ENCODE results near the gene AP1M1.
"Not testable (repeated sequence)": the region's sequence is repeated elsewhere in the genome, so short reads cannot be mapped to it uniquely, and the experiment has no call there.

AP1M1 gene

GRCh38 chr19:16197622-16198369, at the start of gene AP1M1:
TSS of gene AP1M1 (plus strand) at chr19:16197911. CDS start at chr19:16198027, 116 bp downstream.
- DNase-seq (ENCODE audit: low spot score): peak; percentile 99

- no peak for DNase-seq (ENCODE audit: low spot score)
These were observed 49.1 kb upstream of the AP1M1 start for GRCh38 chr19:16148443-16149229.

GRCh38 chr19:16153582-16154336, 44.0 kb upstream of the AP1M1 start:
- no peak for DNase-seq (ENCODE audit: low spot score)

- DNase-seq (ENCODE audit: low spot score): no peak
These were observed 43.2 kb upstream of the AP1M1 start for GRCh38 chr19:16154557-16154956.

GRCh38 chr19:16155128-16155527, 42.6 kb upstream of the AP1M1 start:
- no peak for DNase-seq (ENCODE audit: low spot score)

- DNase-seq (ENCODE audit: low spot score): no peak
These were observed 40.8 kb upstream of the AP1M1 start for GRCh38 chr19:16156904-16157303.

- DNase-seq (ENCODE audit: low spot score): no peak
These were observed 40.1 kb upstream of the AP1M1 start for GRCh38 chr19:16157601-16158000.

GRCh38 chr19:16159655-16160054, 38.1 kb upstream of the AP1M1 start:
- no peak for DNase-seq (ENCODE audit: low spot score)

GRCh38 chr19:16160445-16160942, 37.2 kb upstream of the AP1M1 start:
- DNase-seq (ENCODE audit: low spot score): no peak

GRCh38 chr19:16160943-16161560, 36.7 kb upstream of the AP1M1 start:
- DNase-seq (ENCODE audit: low spot score): no peak

GRCh38 chr19:16161840-16162239, 35.9 kb upstream of the AP1M1 start:
- DNase-seq (ENCODE audit: low spot score): no peak

- no peak for DNase-seq (ENCODE audit: low spot score)
These were observed 33.4 kb upstream of the AP1M1 start for GRCh38 chr19:16164222-16164890.

- DNase-seq (ENCODE audit: low spot score): no peak
These were observed 31.3 kb upstream of the AP1M1 start for GRCh38 chr19:16166417-16166816.

GRCh38 chr19:16167055-16167454, 30.7 kb upstream of the AP1M1 start:
- no peak for DNase-seq (ENCODE audit: low spot score)

GRCh38 chr19:16168465-16169081, 29.1 kb upstream of the AP1M1 start:
- no peak for DNase-seq (ENCODE audit: low spot score)

- DNase-seq (ENCODE audit: low spot score): no peak
These were observed 27.6 kb upstream of the AP1M1 start for GRCh38 chr19:16170134-16170533.

- no peak for DNase-seq (ENCODE audit: low spot score)
These were observed 21.8 kb upstream of the AP1M1 start for GRCh38 chr19:16175954-16176353.

- DNase-seq (ENCODE audit: low spot score): not testable (repeated sequence)
These were observed 18.8 kb upstream of the AP1M1 start for GRCh38 chr19:16178866-16179265.

- no peak for DNase-seq (ENCODE audit: low spot score)
These were observed 17.1 kb upstream of the AP1M1 start for GRCh38 chr19:16180611-16181010.

- DNase-seq (ENCODE audit: low spot score): no peak
These were observed 13.0 kb upstream of the AP1M1 start for GRCh38 chr19:16184665-16185122.

Measured in CD4-positive, alpha-beta T cell treated with Interleukin-15 for 4 hours (primary cell).